ENCODE results near the gene PARP6.

GRCh38 chr15:72217216-72217615 is 55.1 kb downstream of the PARP6 start:
- TF ChIP-seq CTCF (IDR thresholded peaks at IDR 0.05) (no peak), SIN3A (IDR thresholded peaks at IDR 0.05; ENCODE audit: borderline replicate concordance, insufficient read depth, low read depth, low read length) (no peak), TCF7L2 (IDR thresholded peaks at IDR 0.05; ENCODE audit: low read depth, low read length) (no peak), POLR2AphosphoS5 (IDR thresholded peaks at IDR 0.05; ENCODE audit: low read depth, low read length) (no peak), REST (IDR thresholded peaks at IDR 0.05; ENCODE audit: insufficient read depth in 1 of 2, low read depth in 2 of 2, low read length in 1 of 2) (no peak)
